ENCODE data around the gene AGBL2. TPM values are rescaled to one million over a fixed set of nuclear protein-coding genes. Genes with fewer than 3 reads are reported as not detected.
A peak's percentile ranks its signal among the peaks of the same experiment; 100 is the strongest.
"Not testable (repeated sequence)": the region's sequence is repeated elsewhere in the genome, so short reads cannot be mapped to it uniquely, and the experiment has no call there.

Gene AGBL2
- total RNA-seq, 1 experiment from 2014 or later: 2.2 TPM

DNA sequence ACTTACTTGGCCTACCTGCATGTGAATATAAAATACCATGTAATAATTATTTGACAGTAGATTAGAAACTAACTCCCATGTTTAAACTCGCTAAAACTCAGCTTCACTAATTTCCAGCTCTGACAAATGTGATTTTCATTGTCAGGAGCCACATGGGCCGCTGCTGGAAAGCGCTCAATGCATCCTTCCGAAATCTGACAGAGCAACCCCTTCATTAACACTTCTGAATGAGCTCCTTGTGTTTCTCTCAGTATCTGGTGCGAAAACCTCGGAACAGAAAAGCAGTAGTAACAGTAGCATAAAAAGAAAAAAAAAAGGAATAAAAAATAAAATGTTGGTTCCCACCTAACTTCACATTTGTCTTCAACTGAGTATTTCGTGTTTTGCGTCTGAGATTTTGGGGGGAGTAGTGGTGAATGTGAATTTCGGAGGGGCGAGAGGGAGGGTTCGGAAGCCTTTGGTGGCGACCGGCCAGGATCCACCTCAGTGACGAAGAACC is 73.5 kb downstream of the AGBL2 start:
- DNase-seq (ENCODE audit: extremely low read depth, low read depth): no peak

DNA sequence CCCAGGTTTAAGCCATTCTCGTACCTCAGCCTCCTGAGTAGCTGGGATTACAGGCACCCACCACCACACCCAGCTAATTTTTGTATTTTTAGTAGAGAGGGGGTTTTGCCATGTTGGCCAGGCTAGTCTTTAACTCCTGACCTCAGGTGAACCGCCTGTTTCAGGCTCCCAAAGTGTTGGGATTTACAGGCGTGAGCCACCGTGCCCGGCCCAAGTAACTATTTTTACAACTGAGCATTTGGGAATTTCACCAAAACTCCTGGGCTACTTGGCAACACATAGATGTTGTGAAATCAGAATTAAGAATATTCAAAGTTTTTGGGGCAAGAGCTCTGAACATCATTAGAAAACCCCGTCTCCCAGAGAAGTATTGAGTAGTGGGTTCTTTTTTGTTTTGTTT is 74.7 kb downstream of the AGBL2 start:
- DNase-seq (ENCODE audit: extremely low read depth, low read depth): not testable (repeated sequence)

DNA sequence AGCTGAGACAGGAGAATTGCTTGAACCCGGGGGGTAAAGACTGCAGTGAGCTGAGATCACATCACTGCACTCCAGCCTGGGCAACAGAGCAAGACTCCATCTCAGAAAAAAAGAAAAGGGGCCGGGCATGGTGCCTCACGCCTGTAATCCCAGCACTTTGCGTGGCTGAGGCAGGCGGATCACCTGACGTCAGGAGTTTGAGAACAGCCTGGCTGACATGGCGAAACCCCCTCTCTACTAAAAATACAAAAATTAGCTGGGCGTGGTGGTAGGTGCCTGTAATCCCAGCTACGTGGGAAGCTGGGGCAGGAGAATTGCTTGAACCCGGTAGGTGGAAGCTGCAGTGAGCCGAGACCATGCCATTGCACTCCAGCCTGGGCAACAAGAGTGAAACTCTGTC is 78.8 kb downstream of the AGBL2 start:
- not testable (repeated sequence) for DNase-seq (ENCODE audit: extremely low read depth, low read depth)

DNA sequence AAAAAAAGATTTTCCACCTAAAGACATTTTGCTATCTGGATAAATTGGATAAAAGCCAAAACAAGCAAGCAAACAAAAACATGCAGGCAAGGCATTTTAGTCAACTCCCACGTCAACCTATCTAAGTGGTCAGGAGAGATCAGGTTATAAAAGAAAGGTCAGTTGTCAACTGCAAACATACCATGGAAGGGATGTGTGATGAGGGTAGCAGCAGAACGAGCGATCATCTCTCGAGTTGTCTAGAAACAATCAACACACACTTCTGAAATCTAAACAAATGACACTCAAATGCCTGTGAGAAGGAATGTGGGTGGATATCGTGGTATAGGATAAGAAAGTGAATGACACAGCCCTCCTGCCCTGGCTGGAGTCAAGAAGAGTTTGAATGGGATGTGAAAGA is 83.7 kb downstream of the AGBL2 start:
- DNase-seq (ENCODE audit: extremely low read depth, low read depth): peak; percentile 3

DNA sequence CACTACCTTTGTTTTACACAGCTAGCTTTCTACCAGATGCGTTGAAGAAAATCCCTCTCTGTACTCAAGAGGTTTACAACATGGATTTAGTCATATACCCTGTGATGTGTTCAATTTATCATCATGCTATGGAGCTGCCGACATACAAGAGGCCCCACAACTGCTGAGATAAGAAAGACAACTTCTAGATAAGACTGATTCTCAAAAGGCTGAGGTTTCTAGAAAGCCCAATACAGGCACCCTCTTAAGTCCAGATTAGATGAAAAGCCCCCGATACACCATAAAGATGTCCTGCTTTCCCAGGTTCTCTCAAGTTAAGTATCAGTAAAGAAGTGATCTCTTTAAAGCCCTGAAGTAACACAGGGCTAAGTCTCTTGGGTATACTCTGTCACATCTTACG is 87.1 kb downstream of the AGBL2 start:
- DNase-seq (ENCODE audit: extremely low read depth, low read depth): no peak

DNA sequence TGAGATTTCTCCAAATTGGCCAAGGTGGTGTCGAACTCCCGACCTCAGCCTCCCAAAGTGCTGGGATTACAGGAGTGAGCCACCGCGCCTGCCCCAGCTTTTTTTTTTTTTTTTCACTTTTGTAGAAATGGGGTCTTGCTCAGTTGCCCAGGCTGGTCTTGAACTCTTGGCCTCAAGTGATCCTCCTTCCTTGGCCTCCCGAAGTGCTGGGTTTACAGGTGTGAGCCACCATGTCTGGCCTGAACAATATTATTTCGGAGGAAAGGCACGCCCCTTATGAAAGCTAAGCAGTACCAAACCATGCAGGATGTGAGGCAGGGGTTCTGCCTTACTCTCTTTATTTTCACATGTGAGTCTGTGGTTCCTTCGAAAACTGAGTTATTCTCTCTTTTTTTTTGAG is 88.9 kb downstream of the AGBL2 start:
- no peak for DNase-seq (ENCODE audit: extremely low read depth, low read depth)

DNA sequence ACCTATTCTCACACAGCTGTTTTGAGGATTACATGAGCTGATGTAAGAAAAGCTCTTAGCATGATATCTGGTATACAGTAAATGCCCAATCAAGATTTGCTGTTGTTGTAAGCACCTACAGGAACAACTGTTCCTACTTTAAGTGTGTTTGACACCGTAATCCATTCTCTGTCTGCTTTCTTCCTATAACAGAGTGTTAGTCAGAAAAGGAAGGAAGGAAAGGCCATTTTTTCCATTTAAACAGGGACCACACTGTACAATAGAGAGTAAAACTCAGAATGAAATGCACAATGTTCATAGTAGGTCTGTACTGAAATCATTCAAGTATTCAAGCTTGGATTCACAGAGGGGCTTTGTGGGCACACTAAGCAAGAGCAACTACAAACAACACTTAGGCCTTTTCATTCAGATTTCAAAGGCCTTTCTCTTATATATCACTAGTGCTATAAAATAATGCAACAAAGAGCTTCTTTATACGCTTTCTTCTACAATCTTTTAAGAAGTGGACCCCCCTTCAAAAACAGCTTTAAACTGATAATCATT is 94.3 kb downstream of the AGBL2 start:
- DNase-seq (ENCODE audit: extremely low read depth, low read depth): no peak

DNA sequence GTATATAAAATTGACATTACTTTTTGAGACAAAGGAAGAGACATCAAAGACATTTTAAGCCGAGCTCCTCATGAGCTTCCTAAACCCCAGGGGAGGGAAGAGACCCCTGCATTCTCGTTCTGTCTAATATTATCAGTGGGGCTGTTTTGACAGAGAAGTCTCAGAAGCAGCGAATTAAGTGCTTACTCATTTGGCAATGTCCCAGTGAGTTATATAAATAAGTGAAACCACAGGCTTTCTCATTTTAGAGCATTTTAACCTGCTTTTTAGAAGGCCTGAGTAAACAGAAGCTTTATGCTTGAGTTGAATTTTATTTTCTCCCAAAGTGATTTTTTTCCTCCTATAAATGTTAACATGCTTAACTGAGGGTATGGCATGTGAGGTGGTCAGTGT is 97.8 kb downstream of the AGBL2 start:
- DNase-seq (ENCODE audit: extremely low read depth, low read depth): no peak

DNA sequence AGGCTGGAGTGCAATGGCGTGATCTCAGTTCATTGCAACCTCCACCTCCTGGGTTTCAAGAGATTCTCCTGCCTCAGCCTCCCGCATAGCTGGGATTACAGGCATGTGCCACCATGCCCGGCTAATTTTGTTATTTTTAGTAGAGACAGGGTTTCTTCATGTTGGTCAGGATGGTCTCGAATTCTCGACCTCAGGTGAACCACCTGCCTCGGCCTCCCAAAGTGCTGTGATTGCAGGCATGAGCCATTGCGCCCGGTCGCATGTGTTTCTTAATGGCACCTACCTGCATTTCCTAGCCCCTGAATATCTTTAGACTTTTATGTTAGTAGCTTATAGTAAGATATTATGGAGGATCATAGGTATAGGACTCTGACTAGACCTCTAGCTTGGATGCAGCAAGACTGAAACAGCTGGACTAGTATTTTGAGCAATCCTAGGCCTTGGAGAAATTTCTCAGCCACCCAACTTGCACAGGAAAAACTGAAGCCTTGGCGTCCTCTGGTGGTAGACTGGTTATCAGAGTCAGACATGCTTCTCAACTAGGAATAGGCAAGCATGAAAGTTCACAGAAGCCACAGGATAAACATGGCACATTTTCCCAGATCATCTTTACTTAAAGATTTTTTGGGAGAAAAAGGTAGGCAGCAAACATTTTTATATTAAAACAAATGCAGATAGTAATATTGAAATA is 98.3 kb downstream of the AGBL2 start:
- peak; percentile 17 for DNase-seq (ENCODE audit: extremely low read depth, low read depth)

DNA sequence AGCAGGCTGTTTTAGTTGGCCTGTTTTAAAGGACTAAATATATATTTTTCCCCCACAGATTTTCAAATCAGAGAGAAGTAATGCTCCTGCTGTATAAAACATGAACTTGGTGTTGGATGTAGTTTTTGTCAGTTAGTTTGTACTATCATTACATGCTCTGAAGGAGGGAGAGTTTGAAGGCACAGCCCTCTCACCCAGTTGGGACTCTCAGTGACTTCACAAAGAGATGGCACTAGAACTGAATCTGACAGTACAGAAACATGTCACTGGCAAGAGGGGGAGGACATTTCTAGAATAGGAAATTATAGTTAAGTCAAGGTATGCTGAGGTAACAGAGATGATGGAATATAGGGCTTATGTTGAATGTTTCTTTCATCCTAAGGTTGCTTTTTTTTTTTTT is 99.9 kb downstream of the AGBL2 start:
- no peak for DNase-seq (ENCODE audit: extremely low read depth, low read depth)

DNA sequence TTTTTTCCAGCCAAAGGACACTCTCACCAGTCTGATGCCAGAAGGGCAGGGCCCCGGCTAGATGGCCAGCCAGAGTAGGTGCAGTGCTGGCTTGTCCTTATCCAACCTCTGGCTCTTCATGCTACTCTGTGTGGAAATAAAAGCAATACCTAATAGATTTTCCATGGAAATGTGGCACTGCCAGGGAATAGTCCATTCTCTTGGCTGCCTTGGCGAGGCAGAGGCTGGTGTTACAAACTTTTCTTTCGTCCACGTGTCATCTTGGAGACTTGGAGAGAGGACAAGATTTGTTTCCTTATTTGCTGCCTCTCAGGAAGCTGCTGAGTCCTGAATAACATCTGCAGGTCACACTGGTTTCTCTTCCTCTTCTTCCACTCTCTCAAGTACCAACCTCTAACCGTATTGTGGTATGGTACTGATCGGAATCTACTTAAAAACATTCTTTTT is 103.8 kb downstream of the AGBL2 start:
- DNase-seq (ENCODE audit: extremely low read depth, low read depth): no peak

DNA sequence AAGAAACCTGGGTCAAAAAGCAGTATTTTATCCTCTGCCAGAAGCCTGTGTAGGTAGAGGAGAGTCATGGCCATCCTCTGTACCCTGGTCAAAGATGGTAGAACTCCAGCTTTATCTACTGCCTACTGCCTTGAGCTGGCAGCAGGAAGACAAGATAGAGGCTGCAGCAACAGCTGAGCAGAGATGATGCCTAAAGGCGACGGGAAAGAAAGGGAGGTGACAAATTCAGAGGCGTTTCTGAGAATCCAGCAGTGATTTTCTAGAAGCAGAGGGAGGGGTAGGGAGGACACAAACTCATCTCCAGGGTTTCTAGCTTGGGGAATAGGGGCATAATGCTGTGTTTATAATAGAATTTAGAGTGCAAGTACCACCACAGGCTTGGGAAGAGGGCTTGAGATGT is 105.5 kb downstream of the AGBL2 start:
- DNase-seq (ENCODE audit: extremely low read depth, low read depth): no peak

Small RNAs within 50 kb of the gene (small RNA-seq; reads per million reads assigned to genes)
- gene RF00019: 0 reads per million in 2 experiments

Other genes with a start within 250 kb of the AGBL2 start
- gene CELF1, start 162.2 kb downstream of the AGBL2 start, total RNA-seq (2014; rRNA removed; shearing (Covaris generic)): 60.3 and 74.4 TPM in 2 replicates
- 51.0 and 54.8 TPM in 2 replicates for gene PTPMT1, start 149.8 kb downstream of the AGBL2 start, total RNA-seq (2014; rRNA removed; shearing (Covaris generic))
- 10.2 and 10.9 TPM in 2 replicates for gene KBTBD4, start 136.4 kb downstream of the AGBL2 start, total RNA-seq (2014; rRNA removed; shearing (Covaris generic))
- 41.8 and 46.6 TPM in 2 replicates for gene NDUFS3, start 136.3 kb downstream of the AGBL2 start, total RNA-seq (2014; rRNA removed; shearing (Covaris generic))
- not detected in 2 replicates for gene FAM180B, start 128.7 kb downstream of the AGBL2 start, total RNA-seq (2014; rRNA removed; shearing (Covaris generic))
- gene C1QTNF4, start 121.0 kb downstream of the AGBL2 start, total RNA-seq (2014; rRNA removed; shearing (Covaris generic)): not detected in 2 replicates
- gene MTCH2, start 72.8 kb downstream of the AGBL2 start, total RNA-seq (2014; rRNA removed; shearing (Covaris generic)): 66.1 and 72.3 TPM in 2 replicates
- gene FNBP4, start 52.0 kb upstream of the AGBL2 start, total RNA-seq (2014; rRNA removed; shearing (Covaris generic)): 52.2 and 69.4 TPM in 2 replicates
- gene NUP160, start 133.0 kb upstream of the AGBL2 start, total RNA-seq (2014; rRNA removed; shearing (Covaris generic)): 28.0 and 35.6 TPM in 2 replicates

Data from NCI-H460 (cell line).